GM21825 (cell line): ENCODE measurements around the gene WDR5B.
A peak's percentile ranks its signal among the peaks of the same experiment; 100 is the strongest.

Experiments
- ATAC-seq: cut with Tn5 transposase; IDR thresholded peaks from one replicate; pipeline ENCODE4 v1.9.1; 2021; ENCODE audit warnings: mild to moderate bottlenecking, moderate library complexity; ENCODE audit not compliant: unreplicated experiment

The WDR5B gene

DNA sequence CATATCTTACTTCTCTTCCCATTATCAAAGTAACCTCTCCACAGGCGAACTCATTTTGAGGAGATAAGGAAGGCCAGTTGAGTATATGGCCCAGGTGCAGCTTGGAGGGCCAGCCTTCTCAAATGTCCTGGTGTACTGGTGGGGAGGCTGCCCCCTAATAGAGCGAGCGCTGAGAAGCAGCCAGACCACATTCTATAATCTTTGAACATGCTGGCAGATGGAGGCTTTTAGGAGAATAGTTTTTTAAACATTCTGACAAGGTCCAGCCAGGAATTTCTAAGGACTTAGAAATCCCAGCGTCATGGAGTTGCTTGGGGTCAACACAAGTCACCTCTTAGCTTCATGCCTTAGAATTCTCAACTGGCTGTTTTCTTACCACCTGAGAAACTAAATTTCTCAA, 5.8 kb downstream of the WDR5B start:
- ATAC-seq: no peak

DNA sequence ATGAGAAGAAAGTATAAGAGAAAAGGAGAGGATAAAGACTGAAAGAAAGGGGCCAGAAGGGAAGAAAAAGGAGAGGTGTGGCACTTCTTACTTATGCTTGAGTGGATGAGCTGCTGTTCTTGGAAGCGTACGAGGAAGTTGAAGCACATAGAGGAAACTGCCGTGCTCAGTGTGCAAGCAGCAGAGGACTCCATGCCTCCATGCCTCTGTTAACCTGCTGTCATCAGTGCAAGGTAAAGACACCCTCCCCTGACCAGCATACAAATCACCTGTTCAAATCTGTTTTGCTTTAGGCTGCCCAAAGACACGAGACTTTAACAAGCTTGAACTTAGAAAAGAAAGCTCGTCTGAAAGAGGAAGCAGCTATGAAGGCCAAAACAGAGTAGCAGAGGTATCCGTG, 6.4 kb downstream of the WDR5B start:
- no peak for ATAC-seq

- ATAC-seq: no peak
Measured at GRCh38 chr3:122407946-122408345, 7.9 kb downstream of the WDR5B start.

- no peak for ATAC-seq
Measured at GRCh38 chr3:122406198-122406597, 9.7 kb downstream of the WDR5B start.

DNA sequence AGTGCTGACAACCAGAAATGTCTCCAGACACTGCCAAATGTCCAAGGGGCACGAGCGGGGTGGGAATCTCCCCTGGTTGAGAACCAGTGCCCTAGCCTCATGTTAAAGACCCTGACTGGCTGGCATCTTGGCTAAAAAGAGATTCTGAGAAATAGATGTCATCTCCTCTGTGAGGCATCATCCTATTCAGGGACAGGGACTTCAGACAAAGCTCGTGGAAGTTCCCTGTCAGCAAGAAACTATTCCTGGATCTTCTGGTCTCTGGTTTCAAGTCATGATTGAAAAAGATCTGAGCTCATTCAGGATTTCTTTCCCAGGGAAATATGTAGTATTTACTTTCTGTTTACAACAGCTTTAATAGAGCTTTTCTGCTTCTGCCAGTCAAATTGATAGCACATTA, 10.8 kb downstream of the WDR5B start:
- ATAC-seq: no peak

- ATAC-seq: no peak
Measured at GRCh38 chr3:122403489-122403888, 12.4 kb downstream of the WDR5B start.

DNA sequence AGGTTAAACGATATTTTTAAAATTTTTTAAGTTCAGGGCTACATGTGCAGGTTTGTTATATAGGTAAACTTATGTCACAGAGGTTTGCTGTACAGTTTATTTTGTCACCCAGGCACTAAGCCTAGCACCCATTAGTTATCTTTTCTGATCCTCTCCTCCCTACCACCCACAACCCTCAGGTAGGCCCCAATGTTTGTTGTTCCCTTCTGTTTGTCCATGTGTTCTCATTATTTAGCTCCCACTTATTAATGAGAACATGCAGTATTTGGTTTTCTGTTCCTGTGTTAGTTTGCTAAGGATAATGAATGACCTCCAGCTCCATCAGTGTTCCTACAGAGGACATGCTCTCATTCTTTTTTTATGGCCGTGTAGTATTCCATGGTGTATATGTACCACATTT, 16.9 kb downstream of the WDR5B start:
- ATAC-seq: no peak

- ATAC-seq: no peak
Measured at GRCh38 chr3:122397201-122397600, 18.7 kb downstream of the WDR5B start.

- ATAC-seq: no peak
Measured at GRCh38 chr3:122396511-122396910, 19.4 kb downstream of the WDR5B start.

GRCh38 chr3:122395582-122395981, 20.3 kb downstream of the WDR5B start:
- ATAC-seq: no peak

- no peak for ATAC-seq
Measured at GRCh38 chr3:122394173-122394572, 21.7 kb downstream of the WDR5B start.

- ATAC-seq: no peak
Measured at GRCh38 chr3:122392868-122393844, 22.7 kb downstream of the WDR5B start.

DNA sequence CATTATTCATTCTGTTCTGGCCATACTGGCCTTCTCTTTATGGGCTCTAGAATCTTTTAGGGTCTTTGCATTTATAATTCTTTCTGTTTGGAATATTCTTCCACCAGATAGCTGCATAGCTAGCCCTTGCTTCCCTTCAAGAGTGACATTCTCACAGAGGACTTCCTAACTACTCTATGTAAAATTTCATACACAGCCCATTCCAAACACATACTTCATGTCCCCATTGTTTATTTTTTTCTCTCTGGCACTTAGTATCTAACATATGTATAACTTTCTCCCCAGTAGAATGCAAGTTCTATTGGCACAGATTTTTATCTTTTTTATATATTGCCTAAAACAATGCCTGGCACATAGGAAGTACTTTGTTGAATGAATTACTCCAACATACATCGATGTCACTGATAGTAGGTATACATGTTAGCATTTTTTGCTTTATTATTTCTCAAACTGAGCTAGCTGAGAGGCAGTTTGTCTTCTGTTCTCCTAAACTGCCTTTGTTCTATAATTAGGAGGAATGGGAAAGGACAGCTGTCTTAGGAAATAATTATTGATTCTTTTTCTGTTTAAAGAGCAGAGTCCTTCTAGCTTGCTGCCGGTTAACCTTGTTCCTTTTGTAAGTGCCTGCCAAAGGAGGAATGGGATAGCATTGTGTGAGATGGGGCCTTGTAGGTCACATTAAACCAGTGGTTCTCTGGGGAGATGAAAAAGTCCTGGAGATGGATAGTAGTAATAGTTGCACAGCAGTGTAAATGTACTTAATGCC, 24.0 kb downstream of the WDR5B start:
- ATAC-seq: no peak

DNA sequence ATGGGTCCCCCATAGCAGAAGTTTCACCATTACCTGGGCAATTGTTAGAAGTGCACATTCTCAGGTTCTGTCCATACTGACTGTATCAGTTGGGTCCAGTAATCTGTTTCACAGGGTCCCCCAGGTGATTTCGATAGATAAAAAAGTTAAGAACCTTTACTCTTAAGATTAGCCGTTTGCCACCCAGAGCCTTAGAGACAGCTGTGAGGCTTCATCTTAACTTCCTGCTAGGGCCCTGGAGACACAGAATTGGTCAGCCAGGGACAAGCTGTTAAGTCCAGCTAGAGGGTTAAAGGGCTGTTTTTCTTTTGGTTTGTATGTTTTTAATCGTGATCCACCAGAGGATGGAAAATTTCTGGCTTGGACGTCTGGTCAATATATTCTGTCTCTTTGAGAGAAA, 25.2 kb downstream of the WDR5B start:
- no peak for ATAC-seq

DNA sequence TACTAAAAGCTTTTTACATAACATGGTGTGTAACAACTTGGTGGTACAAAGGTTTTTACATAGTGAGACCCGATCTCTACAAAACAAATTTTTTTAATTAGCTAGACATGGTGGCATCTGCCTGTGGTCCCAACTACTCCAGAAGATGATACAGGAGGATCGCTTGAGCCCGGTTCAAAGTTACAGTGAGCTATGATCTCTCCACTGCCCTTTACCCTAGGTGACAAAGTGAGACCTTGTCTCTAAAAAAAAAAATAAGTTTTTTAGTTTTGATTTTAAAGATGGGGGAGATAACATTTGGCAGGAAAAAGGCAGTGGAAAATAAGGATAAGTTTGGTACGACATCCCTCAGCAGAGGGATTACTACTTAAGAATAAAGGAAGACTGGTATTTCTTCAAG, 26.0 kb downstream of the WDR5B start:
- ATAC-seq: no peak

GRCh38 chr3:122389197-122389596, 26.7 kb downstream of the WDR5B start:
- ATAC-seq: no peak

- ATAC-seq: no peak
Measured at GRCh38 chr3:122387709-122388108, 28.2 kb downstream of the WDR5B start.

- ATAC-seq: peak; percentile 88
Measured at GRCh38 chr3:122383771-122384697, 31.8 kb downstream of the WDR5B start, which contains the start of gene FAM162A. Gene FAM162A, plus strand, starts transcription at chr3:122384182. Its CDS starts 84 bp downstream, at chr3:122384266.

GRCh38 chr3:122382888-122383666, 32.8 kb downstream of the WDR5B start, which contains the start of gene MIX23:
Gene MIX23, minus strand, starts transcription at chr3:122383231. Its CDS starts 7 bp downstream, at chr3:122383224.
- ATAC-seq: peak; percentile 51

DNA sequence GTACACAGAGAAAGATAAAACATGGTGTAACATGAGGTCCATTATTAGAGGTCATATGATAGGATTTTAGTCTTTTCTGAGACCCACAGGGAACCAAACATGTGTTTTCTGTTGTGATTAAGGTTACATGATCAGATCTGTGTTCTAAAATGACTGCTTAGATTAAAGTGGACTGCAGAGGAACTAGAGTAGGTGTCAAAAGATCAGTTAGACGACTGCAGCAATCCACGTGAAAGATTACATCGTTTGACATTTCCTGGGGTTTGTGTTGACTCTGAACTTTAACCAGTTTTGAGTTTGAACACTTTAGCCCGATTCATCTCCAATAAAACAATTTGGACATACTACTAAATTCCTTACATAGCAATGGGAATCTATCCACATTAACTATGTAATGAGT, 37.9 kb downstream of the WDR5B start:
- no peak for ATAC-seq
